ENCODE results near the gene PMS1.

- no peak for TF ChIP-seq CTCF (IDR thresholded peaks at IDR 0.05)
- no peak for TF ChIP-seq ZFX (IDR thresholded peaks at IDR 0.05; ENCODE audit: borderline replicate concordance)
Measured at GRCh38 chr2:189791338-189792042, 7.2 kb downstream of the PMS1 start.
